ENCODE measurements around the gene GSTA4.

DNA sequence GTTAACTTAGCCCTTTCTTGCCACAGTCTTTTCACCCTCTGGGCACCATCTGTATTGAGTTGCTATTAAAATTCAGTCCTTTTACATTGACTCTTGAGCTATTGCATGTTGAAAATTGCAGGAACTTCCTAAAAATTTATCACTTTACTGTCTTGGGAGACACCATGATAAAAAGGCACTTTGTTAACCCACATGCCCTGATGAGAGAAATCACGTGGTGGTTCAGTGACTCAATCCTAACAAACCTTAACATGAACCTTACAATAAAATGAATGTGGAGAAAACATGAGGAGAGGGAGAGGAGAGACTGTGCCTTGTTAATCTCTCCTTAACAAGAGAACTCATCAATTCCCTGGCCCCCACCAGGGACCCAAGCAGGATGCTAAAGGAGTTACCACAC is 30.8 kb downstream of the GSTA4 start:
- TF ChIP-seq, protein P1, sequence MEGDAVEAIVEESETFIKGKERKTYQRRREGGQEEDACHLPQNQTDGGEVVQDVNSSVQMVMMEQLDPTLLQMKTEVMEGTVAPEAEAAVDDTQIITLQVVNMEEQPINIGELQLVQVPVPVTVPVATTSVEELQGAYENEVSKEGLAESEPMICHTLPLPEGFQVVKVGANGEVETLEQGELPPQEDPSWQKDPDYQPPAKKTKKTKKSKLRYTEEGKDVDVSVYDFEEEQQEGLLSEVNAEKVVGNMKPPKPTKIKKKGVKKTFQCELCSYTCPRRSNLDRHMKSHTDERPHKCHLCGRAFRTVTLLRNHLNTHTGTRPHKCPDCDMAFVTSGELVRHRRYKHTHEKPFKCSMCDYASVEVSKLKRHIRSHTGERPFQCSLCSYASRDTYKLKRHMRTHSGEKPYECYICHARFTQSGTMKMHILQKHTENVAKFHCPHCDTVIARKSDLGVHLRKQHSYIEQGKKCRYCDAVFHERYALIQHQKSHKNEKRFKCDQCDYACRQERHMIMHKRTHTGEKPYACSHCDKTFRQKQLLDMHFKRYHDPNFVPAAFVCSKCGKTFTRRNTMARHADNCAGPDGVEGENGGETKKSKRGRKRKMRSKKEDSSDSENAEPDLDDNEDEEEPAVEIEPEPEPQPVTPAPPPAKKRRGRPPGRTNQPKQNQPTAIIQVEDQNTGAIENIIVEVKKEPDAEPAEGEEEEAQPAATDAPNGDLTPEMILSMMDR (conservative IDR thresholded peaks at IDR 0.05; ENCODE audit: low read length) = no peak
- no peak for TF ChIP-seq EZH2phosphoT487 (IDR thresholded peaks at IDR 0.05; ENCODE audit: borderline replicate concordance)

Data from Loucy (cell line).